ENCODE measurements around the gene MOV10L1. TPM values are rescaled to one million over a fixed set of nuclear protein-coding genes. Genes with fewer than 3 reads are reported as not detected.

Gene MOV10L1
- total RNA-seq, 4 donors from 2014 or later, result 0.23 to 0.83 (median 0.40) TPM

DNA sequence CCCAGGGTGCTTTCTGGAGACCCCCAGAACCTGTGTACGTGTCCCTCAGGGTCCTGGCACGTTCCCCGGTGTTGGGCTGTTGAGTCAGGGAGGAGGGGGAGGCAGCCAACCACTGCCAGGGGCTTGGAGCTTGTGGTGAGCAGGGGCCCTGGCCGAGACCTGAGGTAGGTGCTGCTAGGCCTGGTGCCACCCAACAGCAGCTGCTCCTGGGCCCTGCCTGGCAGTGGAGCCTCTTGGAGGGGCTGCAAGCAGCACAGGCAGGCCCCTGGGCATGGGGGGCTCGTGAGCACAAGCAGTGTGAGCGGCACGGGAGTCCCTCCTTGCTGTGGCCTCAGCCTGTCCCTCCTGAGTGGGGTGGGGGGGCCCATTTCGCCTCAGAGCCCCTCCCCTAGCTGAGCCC is 103.8 kb downstream of the MOV10L1 start:
- intact Hi-C loops (cut with DNase I), result no loop called here
- H3K9me3 ChIP-seq, result no peaks in the 10 kb centered on the region
- TF ChIP-seq POLR2A (IDR thresholded peaks at IDR 0.05; ENCODE audit: low read depth), result no peak
- no peak for TF ChIP-seq EP300 (IDR thresholded peaks at IDR 0.05)
- TF ChIP-seq POLR2AphosphoS5 (IDR thresholded peaks at IDR 0.05), result no peak
- H3K4me1 ChIP-seq, result peaks cover 24 to 41% (median 32%) of the 10 kb centered on the region in 4 donors
- H3K4me3 ChIP-seq, result no peak overlapping the region
- no peak for DNase-seq (ENCODE audit: extremely low spot score)
- 80% methylated on average over 1 of the region's 8 CpGs for WGBS
- H3K27me3 ChIP-seq, result no peaks in the 10 kb centered on the region
- peaks cover 5 to 58% (median 55%) of the 10 kb centered on the region in 4 donors for H3K36me3 ChIP-seq
- no peak overlapping the region for H3K27ac ChIP-seq (replicated peaks in 1 of 4)

DNA sequence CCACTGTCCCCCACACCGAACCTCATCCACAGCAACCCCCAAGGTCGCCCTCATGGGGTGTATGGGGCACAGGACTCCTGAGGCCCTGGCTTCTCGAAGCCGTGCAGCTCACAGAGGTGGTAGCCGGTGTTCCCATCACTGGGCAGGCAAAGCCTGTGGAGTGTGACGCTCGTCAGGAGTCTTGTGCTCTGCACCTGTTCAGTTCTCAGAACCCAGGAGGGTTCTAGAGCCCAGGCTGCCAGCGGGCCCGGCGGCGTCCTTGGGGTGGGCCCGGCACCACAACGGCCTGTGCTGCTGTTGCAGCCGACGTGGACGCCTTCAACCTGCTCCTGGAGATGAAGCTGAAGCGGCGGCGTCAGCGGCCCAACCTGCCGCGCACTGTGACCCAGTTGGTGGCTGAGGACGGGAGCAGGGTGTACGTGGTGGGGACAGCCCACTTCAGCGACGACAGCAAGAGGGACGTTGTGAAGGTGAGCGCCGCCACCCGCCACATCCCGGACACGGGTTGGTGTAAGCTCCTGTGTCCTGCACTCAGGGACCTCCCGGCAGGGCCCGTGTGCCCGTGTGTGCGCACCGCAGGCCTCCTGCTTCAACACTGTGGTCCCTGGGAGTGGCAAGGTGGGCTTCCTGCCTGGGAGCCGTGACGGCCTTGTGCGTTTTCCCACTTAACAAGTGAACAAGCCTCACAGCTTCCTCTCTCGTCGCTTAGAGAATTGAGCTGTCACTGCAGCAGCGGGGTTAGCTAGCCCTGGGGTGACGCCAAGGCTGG is 104.4 kb downstream of the MOV10L1 start:
- Histone ChIP-seq H3K36me3 (peaks cover 5 to 64% (median 59%) of the 10 kb centered on the region in 4 donors), H3K4me1 (peaks cover 18 to 37% (median 27%) of the 10 kb centered on the region in 4 donors), H3K27me3 (no peaks in the 10 kb centered on the region), H3K27ac (replicated peaks in 1 of 4) (no peak overlapping the region), H3K9me3 (no peaks in the 10 kb centered on the region), H3K4me3 (no peak overlapping the region)
- intact Hi-C loops (cut with DNase I), result no loop called here
- WGBS, result 90% methylated on average over 43 of the region's 44 CpGs
- no peak for DNase-seq (ENCODE audit: extremely low spot score)
- no peak for TF ChIP-seq POLR2A (IDR thresholded peaks at IDR 0.05; ENCODE audit: low read depth)
- TF ChIP-seq POLR2AphosphoS5 (IDR thresholded peaks at IDR 0.05), result no peak
- TF ChIP-seq, protein P1, sequence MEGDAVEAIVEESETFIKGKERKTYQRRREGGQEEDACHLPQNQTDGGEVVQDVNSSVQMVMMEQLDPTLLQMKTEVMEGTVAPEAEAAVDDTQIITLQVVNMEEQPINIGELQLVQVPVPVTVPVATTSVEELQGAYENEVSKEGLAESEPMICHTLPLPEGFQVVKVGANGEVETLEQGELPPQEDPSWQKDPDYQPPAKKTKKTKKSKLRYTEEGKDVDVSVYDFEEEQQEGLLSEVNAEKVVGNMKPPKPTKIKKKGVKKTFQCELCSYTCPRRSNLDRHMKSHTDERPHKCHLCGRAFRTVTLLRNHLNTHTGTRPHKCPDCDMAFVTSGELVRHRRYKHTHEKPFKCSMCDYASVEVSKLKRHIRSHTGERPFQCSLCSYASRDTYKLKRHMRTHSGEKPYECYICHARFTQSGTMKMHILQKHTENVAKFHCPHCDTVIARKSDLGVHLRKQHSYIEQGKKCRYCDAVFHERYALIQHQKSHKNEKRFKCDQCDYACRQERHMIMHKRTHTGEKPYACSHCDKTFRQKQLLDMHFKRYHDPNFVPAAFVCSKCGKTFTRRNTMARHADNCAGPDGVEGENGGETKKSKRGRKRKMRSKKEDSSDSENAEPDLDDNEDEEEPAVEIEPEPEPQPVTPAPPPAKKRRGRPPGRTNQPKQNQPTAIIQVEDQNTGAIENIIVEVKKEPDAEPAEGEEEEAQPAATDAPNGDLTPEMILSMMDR (IDR thresholded peaks at IDR 0.05), result no peak
- no peak for TF ChIP-seq EP300 (IDR thresholded peaks at IDR 0.05)

DNA sequence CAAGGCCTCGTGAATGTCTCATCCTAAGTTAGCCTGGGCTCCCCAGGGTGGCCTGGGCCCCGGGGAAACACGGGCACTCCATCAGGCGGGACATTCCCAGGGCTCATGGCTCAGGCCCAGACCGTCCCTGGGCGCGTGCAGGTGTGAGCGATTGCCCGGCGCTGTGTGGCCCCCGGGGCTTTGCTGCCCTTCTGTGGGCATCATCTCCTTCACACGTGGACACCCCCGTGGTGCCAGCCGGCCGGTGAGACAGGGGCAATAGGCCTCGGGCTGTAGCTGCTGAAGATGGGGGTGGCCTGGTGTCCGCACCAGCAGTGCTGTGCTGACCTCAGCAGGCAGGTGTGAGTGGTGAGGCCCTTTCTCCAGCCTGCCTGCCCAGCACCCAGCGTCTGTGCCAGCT is 106.5 kb downstream of the MOV10L1 start:
- peaks cover 11 to 30% (median 18%) of the 10 kb centered on the region in 4 donors for H3K4me1 ChIP-seq
- intact Hi-C loops (cut with DNase I), result no loop called here

DNA sequence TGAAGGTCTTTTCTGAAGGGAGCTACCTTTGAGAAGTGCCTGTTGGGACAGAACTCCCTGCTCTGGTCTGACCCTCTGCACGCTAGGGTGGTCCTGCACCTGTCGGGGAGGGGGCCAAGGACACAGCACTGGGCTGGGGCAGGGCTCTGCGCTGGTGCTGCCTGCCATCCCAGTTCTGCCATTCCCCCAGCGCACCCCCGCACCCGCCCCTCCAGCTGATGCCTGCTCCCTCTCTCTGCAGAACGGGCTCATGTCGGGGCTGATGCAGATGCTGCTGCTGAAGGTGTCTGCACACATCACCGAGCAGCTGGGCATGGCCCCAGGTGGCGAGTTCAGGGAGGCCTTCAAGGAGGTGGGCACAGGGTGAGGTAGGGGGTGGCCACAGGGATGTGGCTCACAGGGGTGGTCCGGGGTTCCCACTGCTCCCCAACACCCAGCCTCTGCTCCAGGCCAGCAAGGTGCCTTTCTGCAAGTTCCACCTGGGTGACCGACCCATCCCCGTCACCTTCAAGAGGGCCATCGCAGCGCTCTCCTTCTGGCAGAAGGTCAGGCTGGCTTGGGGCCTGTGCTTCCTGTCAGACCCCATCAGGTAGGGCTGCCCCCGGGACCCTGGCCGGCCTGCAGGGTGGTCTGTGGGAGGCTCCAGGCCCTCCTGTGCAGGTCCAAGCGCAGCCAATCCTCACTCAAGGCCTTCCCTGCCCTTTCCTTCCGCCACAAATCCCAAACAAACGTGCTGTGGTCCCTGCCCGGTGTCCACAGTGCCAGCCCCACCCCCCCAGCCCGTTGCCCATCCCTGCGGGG is 107.4 kb downstream of the MOV10L1 start:
- TF ChIP-seq POLR2AphosphoS5 (IDR thresholded peaks at IDR 0.05) (no peak), EP300 (IDR thresholded peaks at IDR 0.05) (no peak), POLR2A (IDR thresholded peaks at IDR 0.05; ENCODE audit: low read depth) (no peak)
- TF ChIP-seq, protein P1 (IDR thresholded peaks at IDR 0.05), result no peak
- 86% methylated on average over 17 of the region's 23 CpGs for WGBS
- peaks cover 5 to 62% (median 59%) of the 10 kb centered on the region in 4 donors for H3K36me3 ChIP-seq
- H3K4me1 ChIP-seq, result peaks cover 16 to 31% (median 23%) of the 10 kb centered on the region in 4 donors
- H3K4me3 ChIP-seq, result no peak overlapping the region
- no peak for DNase-seq (ENCODE audit: extremely low spot score)
- no peaks in the 10 kb centered on the region for H3K9me3 ChIP-seq
- H3K27me3 ChIP-seq, result no peaks in the 10 kb centered on the region
- intact Hi-C loops (cut with DNase I), result no loop called here
- H3K27ac ChIP-seq (replicated peaks in 1 of 4), result no peak overlapping the region

More for the DNA sequence above, 106.5 kb downstream of the MOV10L1 start:
- no peaks in the 10 kb centered on the region for H3K9me3 ChIP-seq
- H3K36me3 ChIP-seq, result peaks cover 5 to 66% (median 59%) of the 10 kb centered on the region in 4 donors
- no peak overlapping the region for H3K27ac ChIP-seq (replicated peaks in 1 of 4)
- H3K4me3 ChIP-seq, result no peak overlapping the region
- H3K27me3 ChIP-seq, result no peaks in the 10 kb centered on the region
- TF ChIP-seq EP300 (IDR thresholded peaks at IDR 0.05) (no peak), POLR2A (IDR thresholded peaks at IDR 0.05; ENCODE audit: low read depth) (no peak), POLR2AphosphoS5 (IDR thresholded peaks at IDR 0.05) (no peak)
- TF ChIP-seq, protein P1 (IDR thresholded peaks at IDR 0.05), result no peak
- DNase-seq (ENCODE audit: extremely low spot score), result no peak
- 83% methylated on average over 2 of the region's 18 CpGs for WGBS

Data from esophagus muscularis mucosa (tissue), 4 donors.